Lower lobe of right lung (tissue), 2 donors: ENCODE data around the gene ZNF774. TPM values are rescaled to one million over a fixed set of nuclear protein-coding genes. Genes with fewer than 3 reads are reported as not detected.
"Not testable (repeated sequence)": the region's sequence is repeated elsewhere in the genome, so short reads cannot be mapped to it uniquely, and the experiment has no call there.

ENCODE experiments used
- ATAC-seq, 2 donors: fragments of 200-7000 bp; cut with Tn5 transposase; one replicate each; pipeline ENCODE4 v1.9.1; 2020 to 2022; ENCODE audit warnings: mild to moderate bottlenecking in 2 of 2, moderate library complexity in 2 of 2
- DNase-seq: peaks from one replicate; pipeline ENCODE4 v3.0.0-alpha.2; 2020
- H3K27ac ChIP-seq: fragments of 200-600 bp; one replicate; pipeline ENCODE4 v1.8.0; 2022
- H3K27me3 ChIP-seq: fragments of 200-600 bp; one replicate; pipeline ENCODE4 v1.8.0; 2022; ENCODE audit warnings: low read depth
- H3K36me3 ChIP-seq: fragments of 200-600 bp; one replicate; pipeline ENCODE4 v1.8.0; 2022; ENCODE audit warnings: mild to moderate bottlenecking
- H3K4me1 ChIP-seq: fragments of 200-600 bp; one replicate; pipeline ENCODE4 v1.8.0; 2022
- H3K4me3 ChIP-seq: fragments of 200-600 bp; one replicate; pipeline ENCODE4 v1.8.0; 2022; ENCODE audit warnings: mild to moderate bottlenecking
- H3K9me3 ChIP-seq: fragments of 200-600 bp; one replicate; pipeline ENCODE4 v1.8.0; 2022
- intact Hi-C: fragments of 100-400 bp; cut with DNase I; formaldehyde crosslinking; loops from one replicate; pipeline ENCODE4 v1.11.0; 2022
- long read RNA-seq: library from polyadenylated mRNA; unstranded; transcript quantifications from one replicate; pipeline ENCODE4 v2.0.0, GENCODE V29; 2021
- total RNA-seq: library from RNA; stranded (reverse); fragmentation: NEBNext Ultra II Directional; extraction: Animal tissue kit (Norgen Biotek cat#: 25700); gene quantifications from one replicate; pipeline ENCODE4 v1.2.1, GENCODE V29; 2021
- TF ChIP-seq, protein P1 (sequence below): fragments of 200-600 bp; IDR thresholded peaks from one replicate; pipeline ENCODE4 v1.8.0; 2022; ENCODE audit warnings: antibody characterized with exemption, mild to moderate bottlenecking
- donor health status: DM: no; HTN: yes; CAD: no; lungs with severe emphysema.

ZNF774 gene
- 5.5 TPM for total RNA-seq
- long read RNA-seq, partial matches to known transcripts = 0 of 3 reads
- long read RNA-seq, other reads (novel, unspliced or antisense) = 2 of 3 reads

GRCh38 chr15:90352107-90352893, at the start of gene ZNF774:
ZNF774 (plus strand) TSS chr15:90352284; CDS start chr15:90354661, 2,377 bp downstream.
- no peaks in the 10 kb centered on the region for H3K27me3 ChIP-seq
- peaks cover 10% of the 10 kb centered on the region for H3K4me1 ChIP-seq
- no peaks in the 10 kb centered on the region for H3K36me3 ChIP-seq
- ATAC-seq (peak; percentile 99), DNase-seq (peak; percentile 93)
- TF ChIP-seq, protein P1, sequence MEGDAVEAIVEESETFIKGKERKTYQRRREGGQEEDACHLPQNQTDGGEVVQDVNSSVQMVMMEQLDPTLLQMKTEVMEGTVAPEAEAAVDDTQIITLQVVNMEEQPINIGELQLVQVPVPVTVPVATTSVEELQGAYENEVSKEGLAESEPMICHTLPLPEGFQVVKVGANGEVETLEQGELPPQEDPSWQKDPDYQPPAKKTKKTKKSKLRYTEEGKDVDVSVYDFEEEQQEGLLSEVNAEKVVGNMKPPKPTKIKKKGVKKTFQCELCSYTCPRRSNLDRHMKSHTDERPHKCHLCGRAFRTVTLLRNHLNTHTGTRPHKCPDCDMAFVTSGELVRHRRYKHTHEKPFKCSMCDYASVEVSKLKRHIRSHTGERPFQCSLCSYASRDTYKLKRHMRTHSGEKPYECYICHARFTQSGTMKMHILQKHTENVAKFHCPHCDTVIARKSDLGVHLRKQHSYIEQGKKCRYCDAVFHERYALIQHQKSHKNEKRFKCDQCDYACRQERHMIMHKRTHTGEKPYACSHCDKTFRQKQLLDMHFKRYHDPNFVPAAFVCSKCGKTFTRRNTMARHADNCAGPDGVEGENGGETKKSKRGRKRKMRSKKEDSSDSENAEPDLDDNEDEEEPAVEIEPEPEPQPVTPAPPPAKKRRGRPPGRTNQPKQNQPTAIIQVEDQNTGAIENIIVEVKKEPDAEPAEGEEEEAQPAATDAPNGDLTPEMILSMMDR = no peak
- H3K4me3 ChIP-seq = peak within 1 kb of the TSS; percentile 89
- intact Hi-C loops = no loop called here
- peak within 1 kb of the TSS; percentile 76 for H3K27ac ChIP-seq
- H3K9me3 ChIP-seq = no peaks in the 10 kb centered on the region

- H3K27ac ChIP-seq, H3K27me3 ChIP-seq, ATAC-seq, DNase-seq, H3K36me3 ChIP-seq, intact Hi-C loops, H3K9me3 ChIP-seq, H3K4me3 ChIP-seq: not testable (repeated sequence)
- H3K4me1 ChIP-seq = peaks cover 14% of the 10 kb centered on the region
Measured at GRCh38 chr15:90305355-90305754, 46.7 kb upstream of the ZNF774 start.

DNA sequence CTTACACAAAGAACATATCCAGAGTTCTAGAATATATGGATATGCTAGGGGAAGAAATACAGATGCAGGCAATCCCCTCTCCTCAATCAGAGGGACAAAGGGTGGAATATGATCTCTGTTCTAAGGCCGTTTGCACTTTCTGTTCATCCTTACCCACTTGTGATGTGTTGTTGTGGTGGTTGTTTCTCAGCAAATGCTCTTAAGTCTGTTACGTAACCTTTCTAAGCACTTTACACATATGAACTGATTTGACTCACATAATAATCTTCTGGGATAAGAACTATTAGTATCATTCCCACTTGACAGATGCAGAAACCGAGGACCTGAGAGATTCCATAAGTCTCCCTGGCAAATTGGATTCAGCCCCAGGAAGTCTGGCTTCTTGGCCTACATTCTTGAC, 46.2 kb upstream of the ZNF774 start:
- H3K36me3 ChIP-seq = no peaks in the 10 kb centered on the region
- TF ChIP-seq, protein P1 = no peak
- no peak overlapping the region for H3K4me3 ChIP-seq
- DNase-seq = no peak
- H3K4me1 ChIP-seq = peaks cover 14% of the 10 kb centered on the region
- H3K27me3 ChIP-seq = no peaks in the 10 kb centered on the region
- peak; percentile 24 to 62 for ATAC-seq
- H3K27ac ChIP-seq = peak overlapping the region; percentile 0
- H3K9me3 ChIP-seq = no peaks in the 10 kb centered on the region
- intact Hi-C loops = no loop called here

- peaks cover 10% of the 10 kb centered on the region for H3K4me1 ChIP-seq
- DNase-seq (no peak), ATAC-seq (peak; percentile 31 to 62)
- H3K27me3 ChIP-seq = no peaks in the 10 kb centered on the region
- intact Hi-C loops = no loop called here
- peak overlapping the region; percentile 0 for H3K27ac ChIP-seq
- H3K36me3 ChIP-seq = no peaks in the 10 kb centered on the region
- no peaks in the 10 kb centered on the region for H3K9me3 ChIP-seq
- TF ChIP-seq, protein P1 = no peak
- H3K4me3 ChIP-seq = no peak overlapping the region
Measured at GRCh38 chr15:90306560-90306959, 45.5 kb upstream of the ZNF774 start.

- Histone ChIP-seq H3K4me1 (peaks cover 10% of the 10 kb centered on the region), H3K27ac (no peak overlapping the region), H3K9me3 (no peaks in the 10 kb centered on the region), H3K4me3 (no peak overlapping the region), H3K27me3 (no peaks in the 10 kb centered on the region), H3K36me3 (no peaks in the 10 kb centered on the region)
- TF ChIP-seq, protein P1 = no peak
- DNase-seq (no peak), ATAC-seq (no peak)
- intact Hi-C loops = no loop called here
Measured at GRCh38 chr15:90307661-90308060, 44.4 kb upstream of the ZNF774 start.

GRCh38 chr15:90309020-90309419, 43.1 kb upstream of the ZNF774 start:
- peaks cover 10% of the 10 kb centered on the region for H3K4me1 ChIP-seq
- TF ChIP-seq, protein P1 = no peak
- no peaks in the 10 kb centered on the region for H3K27me3 ChIP-seq
- no peaks in the 10 kb centered on the region for H3K9me3 ChIP-seq
- no peak overlapping the region for H3K4me3 ChIP-seq
- ATAC-seq (no peak), DNase-seq (no peak)
- H3K27ac ChIP-seq = no peak overlapping the region
- intact Hi-C loops = no loop called here
- no peaks in the 10 kb centered on the region for H3K36me3 ChIP-seq
